ENCODE results near the gene SCD5.

SCD5 gene

DNA sequence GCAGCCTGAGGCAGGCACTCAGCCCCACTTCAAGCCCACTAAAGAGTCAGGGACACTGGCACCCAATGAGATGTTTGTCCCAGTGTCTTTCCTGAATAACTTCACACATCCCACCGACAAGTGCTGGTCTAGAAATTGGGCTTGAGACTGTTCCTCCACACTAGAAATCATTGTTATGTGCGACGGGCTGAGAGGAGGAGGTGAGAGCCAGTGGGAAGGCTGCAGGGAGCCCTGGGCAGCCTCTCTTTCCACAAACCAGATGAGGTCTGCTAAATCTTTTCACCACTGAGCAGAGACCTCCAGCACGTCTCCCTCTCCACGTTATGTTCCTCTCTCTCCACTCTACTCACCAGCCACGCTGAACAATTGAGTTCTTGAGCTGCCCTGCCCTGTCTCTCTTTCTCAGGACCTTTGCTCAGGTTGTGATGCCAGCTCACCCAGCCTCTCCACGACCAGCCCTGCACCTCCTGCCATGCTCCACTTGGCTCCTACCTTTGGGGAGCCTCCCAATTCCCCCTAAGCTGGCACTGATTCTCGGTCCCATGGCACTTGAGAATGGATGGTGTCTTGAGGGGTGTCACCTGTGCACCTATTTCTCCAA, 8.4 kb downstream of the SCD5 start:
- Mint-ChIP-seq H3K9me3 (no peaks in the 10 kb centered on the region), H3K36me3 (ENCODE audit: low read depth) (peaks cover 3% of the 10 kb centered on the region), H3K27me3 (ENCODE audit: low read depth) (peaks cover 13% of the 10 kb centered on the region), H3K27ac (peak overlapping the region in 1 of 3 experiments; percentile 60), H3K4me1 (peaks cover 42% of the 10 kb centered on the region), H3K4me3 (no peak overlapping the region)
- TF ChIP-seq, protein P1, sequence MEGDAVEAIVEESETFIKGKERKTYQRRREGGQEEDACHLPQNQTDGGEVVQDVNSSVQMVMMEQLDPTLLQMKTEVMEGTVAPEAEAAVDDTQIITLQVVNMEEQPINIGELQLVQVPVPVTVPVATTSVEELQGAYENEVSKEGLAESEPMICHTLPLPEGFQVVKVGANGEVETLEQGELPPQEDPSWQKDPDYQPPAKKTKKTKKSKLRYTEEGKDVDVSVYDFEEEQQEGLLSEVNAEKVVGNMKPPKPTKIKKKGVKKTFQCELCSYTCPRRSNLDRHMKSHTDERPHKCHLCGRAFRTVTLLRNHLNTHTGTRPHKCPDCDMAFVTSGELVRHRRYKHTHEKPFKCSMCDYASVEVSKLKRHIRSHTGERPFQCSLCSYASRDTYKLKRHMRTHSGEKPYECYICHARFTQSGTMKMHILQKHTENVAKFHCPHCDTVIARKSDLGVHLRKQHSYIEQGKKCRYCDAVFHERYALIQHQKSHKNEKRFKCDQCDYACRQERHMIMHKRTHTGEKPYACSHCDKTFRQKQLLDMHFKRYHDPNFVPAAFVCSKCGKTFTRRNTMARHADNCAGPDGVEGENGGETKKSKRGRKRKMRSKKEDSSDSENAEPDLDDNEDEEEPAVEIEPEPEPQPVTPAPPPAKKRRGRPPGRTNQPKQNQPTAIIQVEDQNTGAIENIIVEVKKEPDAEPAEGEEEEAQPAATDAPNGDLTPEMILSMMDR (IDR thresholded peaks at IDR 0.05; ENCODE audit: unreplicated experiment in 3 of 3): no peak

DNA sequence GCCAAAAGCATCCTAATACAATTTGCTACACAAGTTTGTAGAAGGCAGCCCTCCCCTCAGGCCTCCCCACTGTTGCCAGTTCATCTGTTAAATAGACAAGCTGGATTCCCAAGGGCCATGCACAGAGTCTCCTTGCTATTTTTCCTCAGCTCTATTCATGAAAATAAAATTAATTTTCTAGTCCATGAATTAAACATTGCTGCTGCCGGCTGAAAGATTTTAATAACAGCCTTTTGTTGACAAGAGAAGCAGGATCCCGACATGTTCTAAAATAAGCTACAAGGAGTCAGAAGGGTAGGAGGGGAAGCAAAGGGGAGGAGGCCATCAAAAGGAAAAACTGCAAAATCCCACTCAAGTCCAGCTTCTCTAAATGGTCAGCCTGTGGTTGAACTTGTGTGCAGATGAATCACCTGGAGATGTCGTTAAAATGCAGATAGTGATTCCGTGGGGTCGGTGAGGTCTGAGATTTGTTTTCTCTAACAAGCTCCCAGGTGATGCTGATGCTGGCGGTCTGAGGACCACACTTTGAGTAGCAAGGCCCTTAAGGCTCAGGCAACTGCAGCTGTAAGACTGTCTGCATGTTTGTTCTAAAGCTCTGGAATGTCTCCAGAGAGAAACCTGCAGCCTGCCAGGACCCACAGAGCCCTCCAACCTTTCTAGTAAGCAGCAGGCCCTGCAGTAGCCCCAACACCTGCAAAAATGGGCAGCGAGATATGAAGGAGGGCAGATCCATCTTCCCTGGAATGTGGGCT, 9.4 kb downstream of the SCD5 start:
- TF ChIP-seq, protein P1 (IDR thresholded peaks at IDR 0.05; ENCODE audit: unreplicated experiment in 3 of 3): no peak
- peaks cover 11% of the 10 kb centered on the region for H3K27me3 Mint-ChIP-seq (ENCODE audit: low read depth)
- H3K9me3 Mint-ChIP-seq: no peaks in the 10 kb centered on the region
- H3K4me3 Mint-ChIP-seq: no peak overlapping the region
- H3K27ac Mint-ChIP-seq: peak overlapping the region in 2 of 3 experiments; percentile 31 to 58
- H3K36me3 Mint-ChIP-seq (ENCODE audit: low read depth): no peaks in the 10 kb centered on the region
- peaks cover 52% of the 10 kb centered on the region for H3K4me1 Mint-ChIP-seq

DNA sequence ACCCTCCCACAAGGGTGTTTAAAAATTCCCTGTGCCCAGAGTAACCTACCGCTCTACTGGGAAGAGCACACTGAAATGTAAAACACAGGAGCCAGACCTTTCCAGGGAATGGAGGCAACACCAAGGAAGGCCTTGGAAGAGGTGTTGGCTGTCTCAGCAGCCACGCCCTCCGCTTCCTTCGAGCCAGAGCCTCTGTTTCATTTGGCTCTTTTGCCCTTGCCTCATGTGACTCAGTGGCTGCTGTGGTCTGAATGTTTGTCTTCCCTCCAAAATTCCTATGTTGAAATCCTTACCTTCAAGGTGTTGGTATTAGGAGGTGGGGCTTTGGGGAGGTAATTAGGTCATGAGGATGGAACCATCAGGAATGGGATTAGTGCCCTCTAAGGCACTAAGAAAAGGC, 11.3 kb downstream of the SCD5 start:
- Mint-ChIP-seq H3K27me3 (ENCODE audit: low read depth) (peaks cover 4% of the 10 kb centered on the region), H3K36me3 (ENCODE audit: low read depth) (no peaks in the 10 kb centered on the region), H3K9me3 (no peaks in the 10 kb centered on the region), H3K4me1 (peaks cover 59% of the 10 kb centered on the region), H3K4me3 (no peak overlapping the region), H3K27ac (peak overlapping the region in 1 of 3 experiments; percentile 43)
- TF ChIP-seq, protein P1 (IDR thresholded peaks at IDR 0.05; ENCODE audit: unreplicated experiment in 3 of 3): no peak

DNA sequence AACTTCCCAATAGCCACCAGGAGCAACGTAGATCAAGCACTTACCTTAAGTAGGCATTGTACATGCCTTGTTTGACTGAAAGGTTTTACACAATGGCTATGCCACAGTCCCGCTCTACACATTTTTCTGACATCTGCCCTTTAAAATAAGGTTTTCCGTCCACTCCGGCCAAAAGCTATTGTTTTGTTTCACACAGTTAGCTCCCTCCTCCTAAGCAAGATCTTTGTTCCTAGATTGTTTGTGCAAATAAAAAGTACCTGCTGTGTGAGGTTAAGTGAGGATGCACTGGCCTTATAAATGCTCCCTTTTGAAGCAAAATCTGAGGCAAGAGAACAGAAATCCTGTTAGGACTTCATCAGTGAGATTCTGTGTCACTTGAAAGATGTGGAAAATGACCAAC, 11.8 kb downstream of the SCD5 start:
- H3K27ac Mint-ChIP-seq: peak overlapping the region; percentile 31 to 63 (median 43)
- H3K4me1 Mint-ChIP-seq: peaks cover 65% of the 10 kb centered on the region
- TF ChIP-seq, protein P1 (IDR thresholded peaks at IDR 0.05; ENCODE audit: unreplicated experiment in 3 of 3): no peak
- no peaks in the 10 kb centered on the region for H3K36me3 Mint-ChIP-seq (ENCODE audit: low read depth)
- H3K9me3 Mint-ChIP-seq: no peaks in the 10 kb centered on the region
- peaks cover 4% of the 10 kb centered on the region for H3K27me3 Mint-ChIP-seq (ENCODE audit: low read depth)
- H3K4me3 Mint-ChIP-seq: no peak overlapping the region

DNA sequence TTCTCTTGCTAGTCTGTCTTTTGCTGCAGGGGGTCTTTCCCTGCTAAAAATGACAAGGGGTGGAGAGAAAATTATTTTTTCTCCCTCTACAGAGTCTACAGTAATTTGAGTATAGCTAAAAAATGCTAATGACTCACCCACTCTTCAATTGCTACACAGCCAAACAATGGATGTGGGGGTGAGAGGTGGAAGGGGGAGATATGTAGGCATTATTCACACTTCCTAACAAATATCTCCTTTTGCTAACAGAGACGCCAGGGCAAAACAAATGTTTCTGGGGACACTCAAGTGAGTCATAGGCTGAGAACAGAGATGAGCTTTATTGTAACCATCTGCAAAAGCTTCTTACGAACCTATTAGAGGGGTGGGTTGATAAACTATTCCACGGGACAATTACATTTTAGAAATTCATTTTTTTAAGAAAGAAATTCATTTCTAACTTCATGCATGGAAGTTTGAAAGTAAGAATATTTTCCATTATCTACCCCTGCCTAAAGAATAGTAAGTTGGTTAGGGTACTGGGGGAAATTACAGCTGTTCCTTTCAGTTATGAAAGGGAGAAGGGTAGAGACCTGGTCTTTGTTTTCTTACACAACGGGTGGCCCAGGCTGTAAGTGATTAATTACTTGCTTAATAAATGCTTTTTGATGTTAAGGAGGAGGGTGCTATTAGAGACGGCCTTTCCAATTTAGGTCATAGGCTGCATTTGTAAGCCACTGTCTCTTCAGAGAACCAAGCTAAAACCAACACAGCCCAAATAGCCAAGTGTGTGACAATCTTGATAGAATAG, 12.8 kb downstream of the SCD5 start:
- Mint-ChIP-seq H3K4me1 (peaks cover 70% of the 10 kb centered on the region), H3K9me3 (no peaks in the 10 kb centered on the region), H3K27ac (peak overlapping the region; percentile 69 to 84 (median 82)), H3K36me3 (ENCODE audit: low read depth) (no peaks in the 10 kb centered on the region), H3K27me3 (ENCODE audit: low read depth) (peaks cover 4% of the 10 kb centered on the region), H3K4me3 (peak overlapping the region in 2 of 3 experiments; percentile 2 to 49)
- TF ChIP-seq, protein P1 (IDR thresholded peaks at IDR 0.05; ENCODE audit: unreplicated experiment in 3 of 3): no peak
